NOMO-1 (cell line): ENCODE data around the gene FLT3LG.

Source experiments
- DNase-seq, 2 experiments: peaks; one replicate each; lab custom pipeline; 2025; ENCODE audit not compliant: unreplicated experiment in 2 of 2; lab: John Stamatoyannopoulos, UW

FLT3LG gene, protein sequence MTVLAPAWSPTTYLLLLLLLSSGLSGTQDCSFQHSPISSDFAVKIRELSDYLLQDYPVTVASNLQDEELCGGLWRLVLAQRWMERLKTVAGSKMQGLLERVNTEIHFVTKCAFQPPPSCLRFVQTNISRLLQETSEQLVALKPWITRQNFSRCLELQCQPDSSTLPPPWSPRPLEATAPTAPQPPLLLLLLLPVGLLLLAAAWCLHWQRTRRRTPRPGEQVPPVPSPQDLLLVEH

DNA sequence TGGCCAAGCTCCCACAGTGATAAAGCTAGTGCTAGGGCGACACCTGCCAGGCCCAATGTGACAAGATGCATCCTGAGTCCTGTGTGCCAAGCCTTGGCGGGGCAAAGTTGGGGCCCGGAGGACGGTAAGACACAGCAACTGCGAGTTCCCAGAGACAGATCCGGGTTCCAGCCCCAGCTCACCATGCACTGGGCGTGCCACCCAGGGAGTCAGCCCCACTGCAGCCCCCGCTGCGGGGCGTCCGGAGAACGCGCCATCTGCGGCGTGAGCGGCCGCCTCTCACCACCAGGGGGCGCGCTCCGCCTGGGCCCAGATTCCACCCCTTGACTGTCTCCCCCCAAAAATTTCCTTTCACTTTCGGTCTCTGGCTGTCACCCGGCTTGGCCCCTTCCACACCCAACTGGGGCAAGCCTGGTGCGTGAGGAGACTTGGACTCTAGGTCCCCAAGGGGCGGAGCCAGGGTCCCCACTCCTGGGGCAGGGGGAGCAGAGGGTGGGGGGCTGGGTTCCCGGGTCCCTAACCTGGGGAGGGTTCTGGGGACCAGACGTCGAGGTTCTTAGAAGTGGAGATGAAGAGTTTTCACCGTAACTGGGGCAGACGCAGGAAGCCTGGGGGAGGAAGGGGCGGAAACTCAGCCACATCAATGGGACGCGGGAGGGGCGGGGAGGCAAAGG, at the start of gene FLT3LG:
TSS of gene FLT3LG (plus strand) at position 348 of the 674 bp plus-strand sequence. CDS start 425 bp downstream, outside the sequence.
- peak; percentile 86 to 93 for DNase-seq

DNA sequence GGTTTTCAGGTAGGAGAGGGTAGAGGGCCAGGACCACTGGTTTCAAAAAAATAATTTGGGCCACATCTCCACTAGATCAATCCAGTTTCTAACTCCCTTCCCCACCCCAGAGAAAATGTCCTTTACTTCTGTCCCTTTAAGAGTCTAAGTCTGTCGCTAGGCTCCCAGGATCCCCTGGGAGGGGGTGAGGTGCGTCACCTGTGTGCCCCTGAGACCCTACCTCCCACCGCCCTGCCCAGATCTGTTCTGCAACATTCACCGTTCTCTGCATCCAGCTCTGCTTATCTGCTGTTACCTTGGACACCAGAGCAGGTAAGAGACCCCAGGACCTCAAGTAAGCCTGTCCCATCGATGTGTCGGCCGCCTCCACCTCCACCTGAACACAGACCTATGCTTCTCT, 48.8 kb upstream of the FLT3LG start, which contains the start of gene GFY:
TSS of gene GFY (plus strand) at position 211 of the 400 bp plus-strand sequence. CDS start 1,043 bp downstream, outside the sequence.
- no peak for DNase-seq

GRCh38 chr19:49425922-49426592, 48.0 kb upstream of the FLT3LG start:
- DNase-seq = no peak

GRCh38 chr19:49427339-49427738, 46.7 kb upstream of the FLT3LG start:
- no peak for DNase-seq

DNA sequence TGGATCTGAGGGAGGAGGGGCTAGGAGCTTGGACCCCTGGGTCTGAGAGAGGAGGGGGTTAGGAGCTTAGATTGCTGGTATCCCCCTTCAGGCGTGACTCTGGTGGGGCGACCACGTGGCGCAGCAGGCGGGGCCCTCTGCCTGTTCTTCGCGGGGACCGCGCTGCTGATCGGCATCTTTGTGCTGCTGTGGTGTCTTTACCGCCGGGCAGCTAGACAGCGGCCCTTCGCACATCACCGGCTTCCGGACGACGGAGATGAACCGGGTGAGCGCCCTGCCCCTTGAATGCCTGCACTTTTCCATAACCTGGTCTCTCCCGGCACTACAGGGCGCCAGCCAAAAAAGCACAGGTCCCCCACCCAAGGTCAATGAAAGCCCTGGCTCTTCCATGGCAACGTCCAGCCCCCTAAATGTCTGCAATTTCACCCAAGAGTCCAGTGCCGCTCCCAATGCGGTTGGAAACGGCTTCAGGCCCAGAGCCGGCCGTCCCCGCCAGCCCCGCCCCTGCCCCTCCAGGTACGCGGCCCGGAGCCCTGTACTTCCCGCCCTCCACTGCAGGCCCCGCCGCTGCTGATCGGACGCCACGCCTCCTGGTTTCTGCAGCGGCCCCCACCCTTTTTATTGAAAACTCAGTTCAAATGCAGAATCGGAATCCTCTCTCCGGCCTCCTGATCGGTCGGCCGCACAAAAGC, 46.0 kb upstream of the FLT3LG start:
- DNase-seq = no peak

- no peak for DNase-seq
These were observed 45.2 kb upstream of the FLT3LG start for GRCh38 chr19:49428547-49429451.

GRCh38 chr19:49430172-49430677, 43.8 kb upstream of the FLT3LG start:
- DNase-seq = no peak

GRCh38 chr19:49430678-49431329, 43.2 kb upstream of the FLT3LG start:
- DNase-seq = peak in 1 of 2 experiments; percentile 29

- DNase-seq = no peak
These were observed 42.7 kb upstream of the FLT3LG start for GRCh38 chr19:49431330-49431749.

DNA sequence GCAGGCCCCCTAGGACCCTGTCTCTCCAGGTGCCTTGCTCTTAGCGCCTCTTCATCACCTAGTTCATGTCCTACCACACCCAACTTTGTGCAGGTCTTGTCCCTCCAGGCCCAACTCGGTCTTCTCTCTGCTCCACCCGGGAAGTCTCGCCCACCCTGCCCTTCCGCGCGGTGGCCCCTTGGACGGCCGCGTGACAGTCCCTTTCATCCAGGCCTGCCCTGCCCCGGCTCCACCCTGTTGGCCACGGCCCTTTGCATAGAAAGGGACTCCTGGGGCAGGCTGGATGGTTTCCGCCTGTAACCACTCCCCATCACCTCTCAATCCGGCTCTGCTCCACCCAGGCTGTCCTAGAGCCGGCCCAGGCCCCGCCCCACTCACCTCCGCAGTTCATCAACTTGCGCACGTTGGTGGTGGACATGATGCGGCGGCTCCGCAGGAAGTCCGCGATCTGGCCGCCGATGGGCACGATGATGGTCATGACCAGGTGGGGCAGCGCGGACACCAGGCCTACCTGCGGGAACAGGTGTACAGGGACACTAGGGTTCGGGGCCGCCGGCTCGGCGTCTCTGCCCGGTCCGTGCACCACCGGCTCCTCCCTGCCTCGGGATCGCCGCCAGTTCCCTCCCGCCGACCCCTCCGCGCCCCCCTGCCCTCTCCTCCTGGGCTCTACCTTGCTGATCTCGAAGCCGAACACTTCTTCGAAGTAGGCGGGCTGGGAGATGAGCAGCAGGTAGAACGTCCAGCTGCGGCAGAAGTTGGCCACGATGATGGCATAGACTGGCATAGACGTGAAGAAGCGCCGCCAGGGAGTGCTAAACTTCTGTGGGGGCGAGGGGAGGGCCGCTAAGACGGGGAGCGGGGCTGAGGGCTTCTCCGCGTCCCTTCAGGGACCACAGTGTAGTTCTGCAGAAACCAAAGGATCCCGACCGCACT, 41.6 kb upstream of the FLT3LG start:
- DNase-seq = no peak

- DNase-seq = no peak
These were observed 40.6 kb upstream of the FLT3LG start for GRCh38 chr19:49433240-49433901.

DNA sequence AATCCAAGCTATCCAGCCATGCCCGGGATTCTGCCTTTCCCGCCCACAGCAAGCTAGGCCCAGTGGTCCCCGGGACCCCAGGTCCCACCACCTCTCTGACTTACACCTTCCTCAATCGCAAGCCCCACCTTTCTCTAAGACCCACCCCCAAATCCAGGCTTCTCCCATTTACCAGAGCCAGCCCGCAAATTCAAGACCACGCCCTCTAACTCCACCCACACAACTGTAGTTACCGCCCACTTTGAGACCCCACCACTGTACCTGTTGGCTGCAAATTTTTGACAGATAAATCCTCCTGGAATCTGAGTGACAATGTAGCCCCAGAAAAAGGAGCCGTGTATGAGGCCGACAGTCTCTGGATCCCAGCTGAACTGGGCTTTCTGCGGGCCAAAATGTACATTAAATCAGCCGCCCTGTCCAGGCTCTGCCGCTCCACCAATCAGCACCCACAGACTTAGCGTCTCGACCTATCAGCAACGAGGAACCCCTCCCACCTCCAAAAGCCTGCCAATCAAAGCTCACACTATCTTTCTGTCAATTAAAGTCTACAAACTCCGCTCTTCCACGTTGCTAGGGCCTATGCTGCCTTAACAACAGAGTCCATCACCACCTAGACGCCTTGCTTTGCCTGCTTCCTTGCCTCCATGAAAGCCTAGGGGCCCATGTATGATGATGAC, 39.0 kb upstream of the FLT3LG start:
- DNase-seq = no peak

DNA sequence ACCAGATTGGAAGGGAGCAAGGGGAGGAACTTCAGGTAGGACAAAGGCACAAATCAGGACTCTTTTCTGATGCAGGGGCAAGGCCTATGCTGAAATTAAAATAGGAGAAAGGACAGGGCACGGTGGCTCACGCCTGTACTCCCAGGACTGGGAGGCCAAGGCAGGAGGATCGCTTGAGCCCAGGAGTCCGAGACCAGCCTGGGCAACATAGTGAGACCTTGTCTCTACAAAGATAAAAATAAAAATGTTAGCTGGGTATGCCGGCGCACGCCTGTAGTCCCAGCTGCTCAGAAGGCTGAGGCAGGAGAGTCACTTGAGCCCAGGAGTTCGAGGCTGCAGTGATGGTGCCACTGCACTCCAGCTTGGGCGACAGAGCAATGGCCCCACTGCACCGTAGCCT, 38.3 kb upstream of the FLT3LG start:
- no peak for DNase-seq

DNA sequence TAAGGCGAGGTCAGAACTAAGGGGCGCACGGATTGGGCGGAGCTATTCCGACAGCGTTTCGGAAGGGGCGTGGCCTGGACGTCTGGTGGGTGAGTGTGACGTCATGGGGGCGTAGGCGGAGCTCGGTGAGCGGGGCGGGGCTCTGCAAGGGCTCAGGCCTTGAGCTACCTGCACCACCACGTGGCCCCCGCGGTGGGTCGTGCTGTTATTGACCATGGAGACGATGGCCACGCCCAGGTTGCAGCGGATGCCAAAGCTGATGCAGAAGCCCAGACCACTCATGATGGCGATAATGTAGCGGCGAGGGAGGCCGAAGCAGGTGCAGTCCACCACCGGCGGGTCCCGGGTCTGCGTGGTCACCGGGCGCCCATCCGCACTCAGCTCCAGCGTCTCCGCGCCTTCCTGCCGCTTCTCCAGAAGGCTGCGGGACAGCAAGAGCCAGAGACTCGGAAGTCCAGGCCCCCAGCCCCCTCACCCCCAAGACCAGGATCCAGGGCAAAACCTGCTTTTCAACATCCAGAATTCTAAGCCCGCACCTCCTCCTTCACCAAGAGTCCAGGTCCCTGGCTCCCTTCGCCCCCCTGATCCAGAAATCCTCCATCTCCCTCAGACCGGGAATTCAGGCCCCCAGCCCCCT, 37.5 kb upstream of the FLT3LG start:
- DNase-seq = no peak

- no peak for DNase-seq
These were observed 36.8 kb upstream of the FLT3LG start for GRCh38 chr19:49437231-49437630.

GRCh38 chr19:49438261-49438660, 35.8 kb upstream of the FLT3LG start:
- no peak for DNase-seq

DNA sequence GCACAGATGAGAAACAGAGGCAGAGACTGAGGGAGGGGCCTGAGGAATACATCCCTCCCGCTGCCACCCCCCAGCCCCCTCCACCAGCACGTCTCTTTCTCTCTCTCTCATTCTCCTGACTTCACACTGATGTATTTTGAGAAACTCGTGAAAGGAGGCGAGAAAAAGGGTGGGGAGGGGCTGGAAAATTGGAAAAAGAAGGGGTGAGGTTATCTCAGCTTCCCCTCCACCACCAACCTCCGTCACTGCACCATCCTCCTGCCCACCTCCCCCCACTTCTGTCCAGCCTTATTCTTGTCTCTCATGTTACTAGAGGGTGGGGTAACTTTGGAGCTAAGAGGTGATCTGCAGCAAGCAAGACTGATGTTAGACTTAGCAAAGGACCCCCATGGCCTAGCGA, 34.2 kb upstream of the FLT3LG start:
- DNase-seq = no peak
